PC-9 (cell line): ENCODE measurements around the gene CDH13. TPM values are rescaled to one million over a fixed set of nuclear protein-coding genes. Genes with fewer than 3 reads are reported as not detected.

ENCODE experiments used
- BruUV-seq: library from RNA; stranded (reverse); fragments of 400-500 nt; replicated peaks from 2 replicates; lab custom pipeline; 2021; lab: Mats Ljungman, UMichigan
- CTCF ChIA-PET: fragments of 300-600 bp; sonication (Branson Sonifier 250); formaldehyde crosslinking; loops from one replicate; lab custom pipeline; 2022; ENCODE audit warnings: antibody characterized with exemption; lab: Charles Lee
- POLR2A ChIA-PET: fragments of 300-600 bp; sonication (Branson Sonifier 250); formaldehyde crosslinking; loops from one replicate; lab custom pipeline; 2022; ENCODE audit warnings: antibody characterized with exemption; ENCODE audit not compliant: unreplicated experiment; lab: Charles Lee
- DNase-seq, 2 experiments: peaks; one replicate each; pipeline versions ENCODE4 v3.0.0 to v3.0.0-alpha.2; 2015 to 2022; ENCODE audit warnings: mixed read lengths in 1 of 2
- H2AFZ ChIP-seq: fragments of 200-600 bp; sonication (generic); 2 replicates; pipeline ENCODE4 v1.8.1; 2017; ENCODE audit warnings: antibody characterized with exemption
- H3F3A ChIP-seq: fragments of 200-600 bp; sonication (generic); 2 replicates; pipeline ENCODE4 v1.8.1; 2017; ENCODE audit warnings: antibody characterized with exemption, mild to moderate bottlenecking, low read depth; ENCODE audit not compliant: insufficient read depth
- H3K27ac ChIP-seq: fragments of 200-600 bp; sonication (generic); 2 replicates; pipeline ENCODE4 v1.6.1; 2016; ENCODE audit warnings: mixed run types
- H3K27me3 ChIP-seq: fragments of 200-600 bp; sonication (generic); 2 replicates; pipeline ENCODE4 v1.6.1; 2016; ENCODE audit warnings: low read depth, mixed run types; ENCODE audit not compliant: insufficient read depth
- H3K36me3 ChIP-seq: fragments of 200-600 bp; sonication (generic); 2 replicates; pipeline ENCODE4 v1.6.1; 2016; ENCODE audit warnings: low read depth, mixed run types
- H3K4me1 ChIP-seq: fragments of 200-600 bp; sonication (generic); replicated peaks from 2 replicates; pipeline ENCODE4 v1.6.1; 2016; ENCODE audit warnings: mixed run types; ENCODE audit not compliant: insufficient read depth
- H3K4me2 ChIP-seq: fragments of 200-600 bp; sonication (generic); 2 replicates; pipeline ENCODE4 v1.6.1; 2017; ENCODE audit warnings: mixed run types
- H3K4me3 ChIP-seq: fragments of 200-600 bp; sonication (generic); 2 replicates; pipeline ENCODE4 v1.6.1; 2016; ENCODE audit warnings: mixed run types
- H3K79me2 ChIP-seq: fragments of 200-600 bp; sonication (generic); 2 replicates; pipeline ENCODE4 v1.6.1; 2017; ENCODE audit warnings: low read depth, mixed run types
- H3K9me2 ChIP-seq: fragments of 200-600 bp; sonication (generic); 2 replicates; pipeline ENCODE4 v1.8.1; 2017; ENCODE audit warnings: mild to moderate bottlenecking; ENCODE audit not compliant: insufficient read depth
- H3K9me3 ChIP-seq: fragments of 200-600 bp; sonication (generic); 2 replicates; pipeline ENCODE4 v1.8.1; 2016; ENCODE audit warnings: low read depth; ENCODE audit not compliant: insufficient read depth
- H4K20me1 ChIP-seq: fragments of 200-600 bp; sonication (generic); 2 replicates; pipeline ENCODE4 v1.8.1; 2017; ENCODE audit not compliant: insufficient read depth
- EZH2 ChIP-seq: fragments of 200-600 bp; sonication (generic); IDR thresholded peaks from 2 replicates; pipeline ENCODE4 v1.8.0; 2017; ENCODE audit warnings: antibody characterized with exemption, low read depth
- intact Hi-C: fragments of 100-400 bp; cut with micrococcal nuclease; formaldehyde crosslinking; loops from one replicate; pipeline ENCODE4 v1.10.0; 2022; ENCODE audit not compliant: unreplicated experiment
- total RNA-seq: library from RNA; stranded (reverse); gene quantifications from 2 replicates; pipeline ENCODE4 v1.2.3, GENCODE V29; 2021
- TF ChIP-seq, protein P1 (sequence below): fragments of 200-600 bp; sonication (generic); conservative IDR thresholded peaks from 2 replicates; pipeline ENCODE4 v1.6.1; 2017; ENCODE audit warnings: mixed run types, antibody characterized with exemption, mild to moderate bottlenecking, moderate library complexity

The CDH13 gene
- total RNA-seq, 1 experiment from 2014 or later = 0.24 TPM

DNA sequence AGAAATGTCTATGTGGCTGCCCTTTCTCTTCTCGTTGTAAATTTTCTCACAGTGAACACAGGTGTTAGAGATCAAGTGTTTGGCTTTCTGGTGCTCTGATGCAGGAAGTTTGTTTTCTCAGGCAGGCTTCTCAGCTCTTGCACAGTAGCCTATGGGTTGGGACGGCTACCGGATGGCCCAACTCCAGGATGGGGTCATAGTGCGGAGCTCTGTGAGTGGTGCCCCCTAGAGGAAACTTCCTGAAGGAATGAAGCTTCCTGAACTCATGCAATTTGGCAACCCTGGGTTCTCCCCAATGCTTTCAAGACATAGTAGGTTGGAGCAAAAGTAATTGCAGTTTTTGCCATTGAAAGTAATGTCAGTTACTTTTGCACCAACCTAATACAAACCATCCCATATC lies 773.5 kb downstream of the CDH13 start:
- no peak for DNase-seq
- H3K9me3 ChIP-seq = no peaks in the 10 kb centered on the region
- H3F3A ChIP-seq = no peaks in the 10 kb centered on the region
- no peak overlapping the region for H3K27ac ChIP-seq
- 0 out of 2 replicates have a peak, but pooled peaks cover 4% of the 10 kb centered on the region for H3K27me3 ChIP-seq
- H3K4me1 ChIP-seq = no peaks in the 10 kb centered on the region
- H3K36me3 ChIP-seq = no peaks in the 10 kb centered on the region
- H3K4me2 ChIP-seq = no peak overlapping the region
- H3K4me3 ChIP-seq = no peak overlapping the region
- intact Hi-C loops = no loop called here
- no peak overlapping the region for H2AFZ ChIP-seq
- BruUV-seq = no TSS peak
- ChIA-PET CTCF (no interaction called here), POLR2A (no interaction called here)
- TF ChIP-seq, protein P1, sequence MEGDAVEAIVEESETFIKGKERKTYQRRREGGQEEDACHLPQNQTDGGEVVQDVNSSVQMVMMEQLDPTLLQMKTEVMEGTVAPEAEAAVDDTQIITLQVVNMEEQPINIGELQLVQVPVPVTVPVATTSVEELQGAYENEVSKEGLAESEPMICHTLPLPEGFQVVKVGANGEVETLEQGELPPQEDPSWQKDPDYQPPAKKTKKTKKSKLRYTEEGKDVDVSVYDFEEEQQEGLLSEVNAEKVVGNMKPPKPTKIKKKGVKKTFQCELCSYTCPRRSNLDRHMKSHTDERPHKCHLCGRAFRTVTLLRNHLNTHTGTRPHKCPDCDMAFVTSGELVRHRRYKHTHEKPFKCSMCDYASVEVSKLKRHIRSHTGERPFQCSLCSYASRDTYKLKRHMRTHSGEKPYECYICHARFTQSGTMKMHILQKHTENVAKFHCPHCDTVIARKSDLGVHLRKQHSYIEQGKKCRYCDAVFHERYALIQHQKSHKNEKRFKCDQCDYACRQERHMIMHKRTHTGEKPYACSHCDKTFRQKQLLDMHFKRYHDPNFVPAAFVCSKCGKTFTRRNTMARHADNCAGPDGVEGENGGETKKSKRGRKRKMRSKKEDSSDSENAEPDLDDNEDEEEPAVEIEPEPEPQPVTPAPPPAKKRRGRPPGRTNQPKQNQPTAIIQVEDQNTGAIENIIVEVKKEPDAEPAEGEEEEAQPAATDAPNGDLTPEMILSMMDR = no peak
- no peak for TF ChIP-seq EZH2
- no peaks in the 10 kb centered on the region for H3K79me2 ChIP-seq
- no peaks in the 10 kb centered on the region for H3K9me2 ChIP-seq
- H4K20me1 ChIP-seq = no peaks in the 10 kb centered on the region

DNA sequence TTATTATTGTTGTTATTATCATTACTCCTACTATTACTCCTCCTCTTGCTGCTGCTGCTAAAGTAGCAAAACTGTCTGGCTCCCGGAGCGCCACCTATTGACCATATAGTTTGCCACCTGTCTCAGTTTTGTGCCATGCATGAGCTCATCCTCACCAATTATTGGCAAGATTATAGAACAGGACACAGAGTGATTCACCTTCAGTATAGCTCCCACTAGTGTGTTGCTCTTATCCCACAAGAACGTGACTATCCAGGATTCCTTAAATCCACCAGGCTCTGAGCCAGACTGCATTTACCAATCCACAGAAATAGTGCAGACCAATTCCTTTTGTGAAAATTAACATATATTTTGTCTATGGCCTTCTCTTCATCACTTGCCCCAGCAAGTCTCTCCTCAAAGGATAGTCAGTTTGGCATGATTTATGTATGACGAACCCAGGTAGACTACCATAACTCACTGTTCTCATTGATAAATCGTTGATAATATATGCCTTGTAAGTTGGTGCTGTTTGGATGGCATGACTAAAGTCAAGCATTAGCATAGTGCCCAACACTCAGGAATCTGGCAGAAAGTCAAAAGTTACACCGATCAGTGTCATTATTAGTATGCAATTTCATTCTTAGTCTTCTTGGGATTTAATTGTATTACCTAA lies 775.5 kb downstream of the CDH13 start:
- BruUV-seq = no TSS peak
- no peaks in the 10 kb centered on the region for H3K9me3 ChIP-seq
- no peak overlapping the region for H3K4me2 ChIP-seq
- no peaks in the 10 kb centered on the region for H3K79me2 ChIP-seq
- no peak for TF ChIP-seq EZH2
- TF ChIP-seq, protein P1 = no peak
- H2AFZ ChIP-seq = no peak overlapping the region
- no peaks in the 10 kb centered on the region for H3F3A ChIP-seq
- ChIA-PET POLR2A (no interaction called here), CTCF (no interaction called here)
- DNase-seq = no peak
- H3K27me3 ChIP-seq = peaks cover 8% of the 10 kb centered on the region; the same call in 1 of the 2 replicates
- H3K36me3 ChIP-seq = no peaks in the 10 kb centered on the region
- intact Hi-C loops = no loop called here
- no peaks in the 10 kb centered on the region for H4K20me1 ChIP-seq
- no peak overlapping the region for H3K27ac ChIP-seq
- no peak overlapping the region for H3K4me3 ChIP-seq
- H3K9me2 ChIP-seq = no peaks in the 10 kb centered on the region
- no peaks in the 10 kb centered on the region for H3K4me1 ChIP-seq

DNA sequence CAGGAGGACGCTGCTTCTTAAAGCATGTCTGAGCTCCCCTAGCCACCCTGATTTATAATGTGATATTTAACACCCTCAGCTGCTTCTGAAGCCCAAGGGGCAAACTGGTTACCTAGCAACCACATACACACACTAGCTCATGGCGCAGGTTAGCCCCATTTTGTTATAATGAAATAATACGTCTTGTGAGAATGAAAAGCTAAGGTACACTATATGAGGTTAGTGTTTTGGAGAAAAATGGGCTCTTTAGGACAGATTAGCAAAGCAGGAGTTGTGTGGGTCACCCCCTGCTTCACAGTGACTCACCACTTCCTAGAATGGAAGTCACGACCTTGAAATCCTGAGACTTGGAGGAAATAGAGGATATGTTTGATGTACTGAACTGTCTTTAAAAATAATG lies 776.2 kb downstream of the CDH13 start:
- Histone ChIP-seq H3K79me2 (no peaks in the 10 kb centered on the region), H3K27me3 (peaks cover 8% of the 10 kb centered on the region; the same call in 1 of the 2 replicates), H4K20me1 (no peaks in the 10 kb centered on the region), H3K9me2 (no peaks in the 10 kb centered on the region), H3K9me3 (no peaks in the 10 kb centered on the region), H3K4me2 (no peak overlapping the region), H3F3A (no peaks in the 10 kb centered on the region), H2AFZ (no peak overlapping the region), H3K36me3 (no peaks in the 10 kb centered on the region), H3K4me1 (no peaks in the 10 kb centered on the region), H3K27ac (no peak overlapping the region), H3K4me3 (no peak overlapping the region)
- intact Hi-C loops = no loop called here
- BruUV-seq = no TSS peak
- POLR2A ChIA-PET = no interaction called here
- no peak for TF ChIP-seq EZH2
- no peak for DNase-seq
- CTCF ChIA-PET = no interaction called here
